Fibroblast of pulmonary artery (primary cell): Measurements from ENCODE around the gene MYO3A.

Experiments
- DNase-seq: peaks from one replicate; pipeline ENCODE4 v3.0.0-alpha.2; 2010; ENCODE audit warnings: low read depth
- H3K4me3 ChIP-seq: replicated peaks from 2 replicates; pipeline ENCODE4 v1.5.1; 2011; ENCODE audit warnings: low read depth, mild to moderate bottlenecking, control low read depth, low read length, moderate library complexity
- CTCF ChIP-seq: IDR thresholded peaks from 2 replicates; pipeline ENCODE4 v1.5.1; 2011; ENCODE audit warnings: mild to moderate bottlenecking, control low read depth, low read length, inconsistent platforms; ENCODE audit errors: missing control alignments

The MYO3A gene

GRCh38 chr10:26225322-26225721 is 291.3 kb downstream of the MYO3A start:
- no peak overlapping the region for H3K4me3 ChIP-seq
- no peak for TF ChIP-seq CTCF
- no peak for DNase-seq

GRCh38 chr10:26227786-26228185 is 293.8 kb downstream of the MYO3A start:
- no peak overlapping the region for H3K4me3 ChIP-seq
- no peak for DNase-seq
- TF ChIP-seq CTCF: no peak

GRCh38 chr10:26232174-26232573 is 298.1 kb downstream of the MYO3A start:
- H3K4me3 ChIP-seq: no peak overlapping the region
- TF ChIP-seq CTCF: no peak
- DNase-seq: no peak

- no peak for DNase-seq
- no peak for TF ChIP-seq CTCF
- no peak overlapping the region for H3K4me3 ChIP-seq
Observed at GRCh38 chr10:26235761-26236160, 301.7 kb downstream of the MYO3A start.

DNA sequence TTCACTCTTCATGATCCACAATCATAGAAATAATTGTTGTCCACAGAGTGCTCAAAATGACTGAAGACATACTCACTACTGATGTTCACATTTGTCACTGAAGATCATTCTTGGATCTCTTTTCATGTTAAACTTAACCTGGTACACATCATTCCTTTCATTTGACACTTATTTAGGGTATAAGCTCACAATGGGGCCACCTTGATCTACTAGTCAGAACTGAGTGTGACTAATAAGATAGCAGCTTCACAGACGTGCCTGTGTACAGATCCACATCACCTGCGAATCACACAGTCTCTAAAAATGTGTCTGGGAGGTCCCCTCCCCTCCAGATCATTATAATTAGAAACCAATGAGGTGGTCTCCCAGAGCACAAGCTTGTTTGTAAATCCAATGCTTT is 304.3 kb downstream of the MYO3A start:
- no peak for DNase-seq
- H3K4me3 ChIP-seq: no peak overlapping the region
- TF ChIP-seq CTCF: no peak

DNA sequence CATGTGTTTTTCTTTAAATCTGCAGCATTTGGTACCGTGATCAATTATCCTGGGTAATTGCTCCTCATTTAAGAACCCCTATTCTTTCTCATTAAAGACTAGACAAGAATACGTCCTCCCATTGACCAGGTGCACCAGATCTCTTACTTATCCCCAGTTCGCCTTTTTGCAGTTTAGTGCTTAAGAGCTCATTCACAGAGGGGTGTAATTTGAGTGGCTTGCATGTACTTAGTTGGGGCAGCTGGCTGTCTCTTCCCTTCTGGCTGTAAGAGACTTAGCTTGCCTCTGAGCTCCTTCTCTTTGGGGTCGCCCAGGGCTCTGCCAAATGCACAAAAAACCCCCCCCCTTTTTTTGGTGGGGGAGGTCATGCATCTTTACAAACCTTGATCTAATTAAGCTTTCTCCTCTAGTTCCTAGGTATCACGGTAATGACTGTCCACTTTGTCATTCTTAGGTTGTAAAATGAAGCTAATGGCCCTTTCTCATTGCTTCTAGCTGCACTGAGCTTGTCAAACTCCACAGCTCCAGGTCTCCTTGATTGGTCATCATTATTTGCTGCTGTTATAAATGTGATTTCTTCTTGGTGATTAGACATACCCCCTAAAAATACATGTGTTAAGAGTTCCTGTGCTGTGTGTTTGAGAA is 308.8 kb downstream of the MYO3A start:
- no peak for DNase-seq
- H3K4me3 ChIP-seq: no peak overlapping the region
- no peak for TF ChIP-seq CTCF

DNA sequence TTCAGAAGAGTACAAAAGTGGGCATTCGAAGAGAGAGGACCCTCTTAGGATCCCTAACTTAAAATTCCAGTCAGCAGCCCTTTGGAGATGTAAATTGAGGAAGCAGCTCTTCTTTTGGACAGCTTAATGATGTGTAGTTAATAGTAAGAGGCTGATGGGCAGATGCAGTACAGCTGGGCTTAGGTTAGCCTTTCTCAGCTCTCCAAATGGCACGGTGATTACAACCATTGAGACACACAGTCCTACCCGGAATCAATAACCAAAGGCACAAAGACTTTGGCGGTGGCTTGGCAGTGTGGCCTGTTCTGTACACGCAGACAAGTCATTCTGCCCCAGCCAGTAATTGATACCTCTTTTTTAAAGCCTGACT is 309.3 kb downstream of the MYO3A start:
- no peak overlapping the region for H3K4me3 ChIP-seq
- no peak for DNase-seq
- TF ChIP-seq CTCF: no peak
